Neuron (in vitro differentiated cells): ENCODE data around the gene CNTN4.
"Not testable (repeated sequence)": the region's sequence is repeated elsewhere in the genome, so short reads cannot be mapped to it uniquely, and the experiment has no call there.

ENCODE experiments used
- H2AFZ ChIP-seq: one replicate; pipeline ENCODE4 v1.6.1; 2013; ENCODE audit warnings: low read depth, mild to moderate bottlenecking, inconsistent platforms, low read length, moderate library complexity
- H3K27me3 ChIP-seq: one replicate; pipeline ENCODE4 v1.6.1; 2013; ENCODE audit warnings: low read length; ENCODE audit not compliant: insufficient read depth
- H3K36me3 ChIP-seq: one replicate; pipeline ENCODE4 v1.6.1; 2013; ENCODE audit warnings: low read length; ENCODE audit not compliant: insufficient read depth
- H3K4me1 ChIP-seq: one replicate; pipeline ENCODE4 v1.6.1; 2013; ENCODE audit warnings: low read length; ENCODE audit not compliant: insufficient read depth
- H3K4me3 ChIP-seq: 2 replicates; pipeline ENCODE4 v1.5.1; 2013; ENCODE audit warnings: mild to moderate bottlenecking, low read length, moderate library complexity
- H3K9me3 ChIP-seq: one replicate; pipeline ENCODE4 v1.6.1; 2013; ENCODE audit warnings: low read length

Gene CNTN4

DNA sequence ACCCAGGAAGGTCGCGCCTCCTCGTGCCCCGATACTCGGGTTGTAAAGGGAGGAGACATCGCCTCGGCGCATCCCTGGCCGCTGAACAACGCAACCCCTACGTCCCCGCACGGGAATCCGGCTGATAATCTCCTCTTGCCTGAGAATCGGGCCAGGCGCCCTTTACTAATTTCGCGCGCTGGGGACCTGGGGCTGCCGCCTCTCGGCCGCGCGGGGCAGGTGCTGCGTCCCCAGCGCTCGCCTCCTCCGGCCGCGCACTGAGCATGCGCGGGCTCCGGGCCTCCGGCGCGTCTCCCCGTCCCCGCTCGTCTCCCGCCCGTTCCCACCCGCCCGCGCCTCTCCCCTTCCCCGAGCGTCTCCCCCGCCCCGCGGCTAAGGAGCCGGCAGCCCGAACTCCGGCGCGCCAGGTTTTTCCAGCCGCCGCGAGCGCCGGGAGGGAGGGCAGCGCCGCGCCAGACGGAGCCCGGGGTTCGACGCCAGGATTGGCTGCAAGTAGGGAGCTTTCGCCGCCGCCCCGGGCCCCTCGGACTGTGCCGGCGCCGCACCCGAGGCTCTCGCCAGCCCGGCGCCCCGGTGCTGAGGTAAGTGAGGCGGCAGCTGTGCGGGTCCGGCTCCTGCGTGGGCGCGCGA lies at the start of gene CNTN4:
Gene CNTN4 (plus strand): TSS at position 469 of the 630 bp plus-strand sequence.
- H3K4me1 ChIP-seq = peaks cover 3% of the 10 kb centered on the region

DNA sequence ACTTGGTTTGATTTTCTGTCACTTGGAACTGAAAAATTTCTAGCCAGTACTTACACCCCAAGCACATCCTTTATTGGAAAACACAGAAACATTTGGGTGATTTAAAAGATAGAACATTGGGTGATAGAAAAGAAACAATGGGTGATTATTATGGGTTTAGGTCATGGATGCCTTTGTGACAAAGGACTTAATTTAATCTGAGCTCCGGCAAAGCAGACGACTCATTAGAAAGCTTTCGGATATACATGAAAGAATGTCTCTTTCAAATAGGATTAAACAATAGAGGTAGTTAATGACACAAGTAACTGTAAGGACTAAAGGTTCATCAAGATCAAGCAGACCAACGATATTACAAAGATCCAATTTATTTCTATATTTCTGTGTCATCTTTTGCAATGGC lies 37.3 kb upstream of the CNTN4 start:
- H3K27me3 ChIP-seq = no peaks in the 10 kb centered on the region
- no peak overlapping the region for H2AFZ ChIP-seq
- H3K36me3 ChIP-seq = no peaks in the 10 kb centered on the region
- no peaks in the 10 kb centered on the region for H3K9me3 ChIP-seq
- no peak overlapping the region for H3K4me3 ChIP-seq
- no peaks in the 10 kb centered on the region for H3K4me1 ChIP-seq

More for the DNA sequence above, at the start of gene CNTN4:
- no peaks in the 10 kb centered on the region for H3K9me3 ChIP-seq
- peak within 1 kb of the TSS; percentile 88 for H2AFZ ChIP-seq
- H3K36me3 ChIP-seq = no peaks in the 10 kb centered on the region
- H3K4me3 ChIP-seq = peak within 1 kb of the TSS; percentile 45
- peaks cover 60% of the 10 kb centered on the region for H3K27me3 ChIP-seq

DNA sequence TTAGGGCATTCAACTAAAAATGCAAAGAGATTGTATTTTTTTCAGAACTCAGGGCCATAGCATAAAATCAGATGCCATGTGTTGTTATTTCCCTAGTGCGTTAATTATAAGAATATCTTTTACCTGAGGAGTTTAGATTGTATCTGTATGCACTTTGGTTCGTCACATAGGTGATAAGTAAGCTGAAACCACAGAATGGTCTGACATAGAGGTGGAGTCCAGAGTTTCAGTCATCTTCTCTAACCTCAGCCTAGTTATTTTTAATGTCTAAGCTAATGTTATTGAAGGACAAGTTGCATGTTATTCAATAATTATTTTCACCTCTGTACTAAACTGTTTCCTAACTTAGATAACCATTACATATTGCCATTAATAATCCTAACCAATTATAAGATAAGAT lies 27.1 kb upstream of the CNTN4 start:
- no peak overlapping the region for H3K4me3 ChIP-seq
- H3K36me3 ChIP-seq = no peaks in the 10 kb centered on the region
- H3K9me3 ChIP-seq = no peaks in the 10 kb centered on the region
- no peaks in the 10 kb centered on the region for H3K27me3 ChIP-seq
- no peak overlapping the region for H2AFZ ChIP-seq
- H3K4me1 ChIP-seq = no peaks in the 10 kb centered on the region

DNA sequence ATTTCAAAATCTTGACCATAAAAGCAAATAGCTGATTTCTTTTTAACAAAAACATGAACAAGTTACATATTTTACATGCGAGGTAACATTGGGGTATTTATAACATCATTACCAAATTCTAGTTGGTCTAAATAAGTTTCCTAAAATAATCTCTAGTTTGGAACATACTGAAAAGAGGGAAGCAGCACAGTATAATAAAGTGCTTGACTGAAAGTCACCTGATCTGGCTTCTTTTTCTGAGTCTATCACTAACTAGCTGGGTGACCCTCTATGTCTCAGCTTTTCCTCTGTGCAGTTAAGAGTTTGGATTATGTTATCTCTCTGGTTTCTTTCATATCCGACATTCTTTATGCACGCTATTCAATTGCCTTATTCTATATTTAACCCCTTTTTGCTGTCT lies 19.8 kb upstream of the CNTN4 start:
- H3K4me1 ChIP-seq = no peaks in the 10 kb centered on the region
- no peaks in the 10 kb centered on the region for H3K9me3 ChIP-seq
- H3K4me3 ChIP-seq = no peak overlapping the region
- no peaks in the 10 kb centered on the region for H3K36me3 ChIP-seq
- H3K27me3 ChIP-seq = no peaks in the 10 kb centered on the region
- H2AFZ ChIP-seq = no peak overlapping the region

DNA sequence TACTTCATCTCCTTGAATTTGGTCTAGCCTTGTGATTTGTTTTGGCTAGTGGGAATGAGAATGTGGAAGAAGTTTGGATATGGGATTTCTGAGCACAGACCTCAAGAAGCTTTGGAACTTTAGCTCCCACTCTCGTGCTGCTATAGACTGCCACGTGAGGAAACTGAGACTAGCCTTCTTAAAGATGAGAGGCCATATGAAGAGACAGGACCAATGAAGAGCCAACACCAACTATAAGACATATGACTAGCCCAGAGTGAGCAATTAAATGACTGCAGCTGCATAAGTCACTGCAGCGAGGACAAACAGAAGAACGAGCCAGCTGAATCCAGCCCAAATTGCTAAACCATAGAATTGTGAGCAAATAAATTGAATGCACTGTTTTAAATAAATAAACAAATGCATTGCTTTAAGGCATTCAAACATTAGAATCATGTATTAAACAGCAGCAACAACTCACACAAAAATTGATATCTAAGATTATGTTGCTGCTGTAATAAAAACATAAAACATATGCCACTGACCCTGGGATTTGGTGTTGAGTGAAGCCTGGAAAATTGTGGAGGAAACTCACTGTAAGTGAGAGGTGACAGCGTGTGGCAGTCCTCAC lies 15.7 kb upstream of the CNTN4 start:
- H2AFZ ChIP-seq = no peak overlapping the region
- H3K36me3 ChIP-seq = no peaks in the 10 kb centered on the region
- H3K4me1 ChIP-seq = no peaks in the 10 kb centered on the region
- no peaks in the 10 kb centered on the region for H3K27me3 ChIP-seq
- H3K4me3 ChIP-seq = no peak overlapping the region
- H3K9me3 ChIP-seq = no peaks in the 10 kb centered on the region

DNA sequence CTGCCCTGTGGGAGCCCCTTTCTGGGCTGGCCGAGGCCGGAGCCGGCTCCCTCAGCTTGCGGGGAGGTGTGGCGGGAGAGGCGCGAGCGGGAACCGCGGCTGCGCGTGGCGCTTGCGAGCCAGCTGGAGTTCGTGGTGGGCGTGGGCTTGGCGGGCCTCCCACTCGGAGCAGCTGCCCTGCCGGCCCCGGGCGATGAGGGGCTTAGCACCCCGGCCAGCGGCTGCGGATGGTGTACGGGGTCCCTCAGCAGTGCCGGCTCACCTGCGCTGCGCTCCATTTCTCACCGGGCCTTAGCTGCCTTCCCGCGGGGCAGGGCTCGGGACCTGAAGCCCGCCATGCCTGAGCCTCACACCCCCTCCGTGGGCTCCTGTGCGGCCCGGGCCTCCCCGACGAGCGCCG lies 15.1 kb upstream of the CNTN4 start:
- not testable (repeated sequence) for H3K27me3 ChIP-seq, H2AFZ ChIP-seq, H3K36me3 ChIP-seq, H3K4me3 ChIP-seq, H3K4me1 ChIP-seq, H3K9me3 ChIP-seq

DNA sequence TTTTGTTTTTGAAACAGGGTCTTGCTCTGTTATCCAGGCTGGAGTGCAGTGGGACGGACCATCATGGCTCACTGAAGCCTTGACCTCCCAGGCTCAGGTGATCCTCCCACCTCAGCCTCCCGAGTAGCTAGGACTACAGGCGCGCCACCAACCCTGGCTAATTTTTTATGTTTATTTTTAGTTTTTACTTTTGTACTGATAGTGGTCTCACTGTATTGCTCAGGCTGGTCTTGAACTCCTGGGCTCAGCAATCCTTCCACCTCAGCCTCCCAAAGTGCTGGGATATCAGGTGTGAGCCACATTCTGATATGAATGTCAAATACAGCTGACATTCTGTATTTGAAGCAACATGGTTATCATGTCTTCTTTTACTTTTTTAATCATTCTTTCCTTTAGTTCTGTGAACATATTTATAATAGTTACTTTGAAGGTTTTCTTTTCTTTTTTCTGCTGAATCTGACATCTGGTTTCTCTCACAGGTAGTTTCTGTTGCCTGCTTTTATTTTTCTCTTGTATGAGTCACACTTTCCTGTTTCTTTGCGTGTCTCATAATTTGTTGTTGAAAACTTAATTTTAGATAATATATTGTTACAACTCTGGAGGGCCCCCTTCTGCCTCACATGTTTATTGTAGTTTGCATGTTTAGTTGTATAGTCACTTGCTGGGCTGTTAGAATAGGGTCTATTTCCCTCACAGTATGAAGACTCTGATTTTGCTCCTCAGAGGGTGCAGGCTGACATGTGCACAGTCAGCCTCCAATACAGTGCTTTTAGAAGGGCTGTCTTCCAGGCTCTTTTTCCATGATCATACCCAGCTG lies 8.4 kb upstream of the CNTN4 start:
- H3K9me3 ChIP-seq = no peaks in the 10 kb centered on the region
- H3K36me3 ChIP-seq = no peaks in the 10 kb centered on the region
- H3K27me3 ChIP-seq = peaks cover 5% of the 10 kb centered on the region
- no peak overlapping the region for H3K4me3 ChIP-seq
- H2AFZ ChIP-seq = no peak overlapping the region
- no peaks in the 10 kb centered on the region for H3K4me1 ChIP-seq

DNA sequence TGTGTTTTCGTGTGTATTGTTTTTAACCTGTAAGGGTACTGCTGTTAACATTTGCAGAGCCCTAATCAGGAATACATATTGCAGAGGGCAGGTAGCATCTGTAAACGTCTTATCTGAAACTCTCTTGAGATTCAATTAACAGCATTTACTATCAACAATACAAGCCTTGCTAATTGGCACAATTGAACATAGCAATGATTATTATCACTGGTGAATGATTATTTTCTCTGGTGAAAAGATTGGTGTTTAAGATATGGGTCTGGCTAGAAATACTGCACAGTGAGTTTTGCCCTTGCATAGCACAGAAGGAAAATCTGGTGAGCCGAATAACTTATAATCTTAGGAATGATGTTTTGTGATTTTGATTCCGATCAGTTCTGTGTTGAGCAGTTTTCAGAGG lies 5.9 kb upstream of the CNTN4 start:
- Histone ChIP-seq H3K36me3 (no peaks in the 10 kb centered on the region), H2AFZ (no peak overlapping the region), H3K27me3 (peaks cover 26% of the 10 kb centered on the region), H3K4me3 (no peak overlapping the region), H3K4me1 (no peaks in the 10 kb centered on the region), H3K9me3 (no peaks in the 10 kb centered on the region)

DNA sequence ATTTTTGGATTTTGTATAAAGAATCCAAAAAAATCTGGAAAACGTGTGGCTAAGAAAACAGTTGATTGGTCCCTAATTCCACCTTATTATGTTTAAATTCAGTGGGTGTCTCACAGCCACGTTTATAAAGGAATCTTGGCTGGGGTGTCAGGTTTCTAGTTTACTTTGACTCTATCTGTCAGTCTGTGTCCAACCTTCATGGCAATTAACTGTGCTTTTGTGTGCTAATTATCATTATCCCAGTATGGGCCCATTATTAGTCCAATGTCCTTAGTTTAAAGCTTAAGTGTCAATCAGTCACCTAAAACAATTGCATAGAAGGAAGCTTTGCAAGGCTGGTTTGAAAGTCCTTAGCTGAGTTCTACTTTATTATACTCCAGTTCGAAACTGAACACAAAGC lies 3.7 kb upstream of the CNTN4 start:
- Histone ChIP-seq H3K4me3 (no peak overlapping the region), H3K27me3 (peaks cover 40% of the 10 kb centered on the region), H3K4me1 (peaks cover 3% of the 10 kb centered on the region), H3K9me3 (no peaks in the 10 kb centered on the region), H2AFZ (no peak overlapping the region), H3K36me3 (no peaks in the 10 kb centered on the region)

DNA sequence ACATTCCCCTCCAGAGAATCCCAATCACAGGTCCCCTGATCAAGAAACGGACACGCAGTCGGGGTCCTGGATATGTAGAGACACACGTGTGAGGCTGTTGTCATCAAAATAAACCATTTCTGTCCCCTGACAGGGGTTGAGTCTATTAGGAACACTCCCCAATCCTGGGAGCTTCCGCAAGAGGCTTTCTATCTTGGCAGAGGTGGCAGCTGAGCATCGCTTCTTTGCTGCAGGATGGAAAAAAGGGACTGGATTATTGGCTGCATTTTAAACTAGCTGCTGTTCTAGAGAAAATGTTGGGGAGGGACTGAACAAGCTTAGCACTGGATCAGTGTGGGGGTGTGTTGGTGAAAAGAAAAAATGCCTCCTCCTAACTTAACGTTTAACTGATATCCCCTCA lies 2.5 kb upstream of the CNTN4 start:
- Histone ChIP-seq H2AFZ (no peak overlapping the region), H3K36me3 (no peaks in the 10 kb centered on the region), H3K27me3 (peaks cover 52% of the 10 kb centered on the region)

DNA sequence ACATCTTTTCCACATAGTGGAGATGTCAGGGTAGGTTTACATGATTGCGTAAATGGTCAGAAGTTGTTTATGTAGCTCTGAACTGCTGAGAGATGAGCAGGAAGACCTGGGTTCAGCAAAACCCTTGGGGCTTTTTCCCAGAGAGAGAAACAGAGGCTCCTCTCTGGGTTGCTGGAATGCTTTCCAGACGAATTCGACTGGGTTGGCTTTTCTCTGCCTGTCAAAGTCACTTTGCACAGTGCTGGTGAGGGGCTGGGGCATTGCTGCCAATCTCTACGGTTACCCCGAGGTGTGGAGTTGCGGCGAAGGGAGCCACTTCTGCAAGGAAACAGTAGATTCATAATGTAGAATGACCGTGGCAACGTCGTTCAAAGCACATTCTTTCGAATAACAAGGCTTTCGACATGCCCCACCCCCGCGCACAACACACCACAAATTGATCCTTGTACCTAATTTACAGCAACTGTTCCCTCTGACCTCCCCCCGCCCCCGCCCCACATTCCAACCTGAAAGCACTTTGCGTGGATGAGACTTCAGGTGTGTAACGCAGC lies 950 bp upstream of the CNTN4 start:
- Histone ChIP-seq H3K9me3 (no peaks in the 10 kb centered on the region), H3K27me3 (peaks cover 60% of the 10 kb centered on the region), H3K4me3 (peak overlapping the region; percentile 45), H3K4me1 (peaks cover 3% of the 10 kb centered on the region), H3K36me3 (no peaks in the 10 kb centered on the region), H2AFZ (peak overlapping the region; percentile 67)

More for the DNA sequence above, 2.5 kb upstream of the CNTN4 start:
- H3K4me1 ChIP-seq = peaks cover 3% of the 10 kb centered on the region
- H3K4me3 ChIP-seq = no peak overlapping the region
- no peaks in the 10 kb centered on the region for H3K9me3 ChIP-seq

DNA sequence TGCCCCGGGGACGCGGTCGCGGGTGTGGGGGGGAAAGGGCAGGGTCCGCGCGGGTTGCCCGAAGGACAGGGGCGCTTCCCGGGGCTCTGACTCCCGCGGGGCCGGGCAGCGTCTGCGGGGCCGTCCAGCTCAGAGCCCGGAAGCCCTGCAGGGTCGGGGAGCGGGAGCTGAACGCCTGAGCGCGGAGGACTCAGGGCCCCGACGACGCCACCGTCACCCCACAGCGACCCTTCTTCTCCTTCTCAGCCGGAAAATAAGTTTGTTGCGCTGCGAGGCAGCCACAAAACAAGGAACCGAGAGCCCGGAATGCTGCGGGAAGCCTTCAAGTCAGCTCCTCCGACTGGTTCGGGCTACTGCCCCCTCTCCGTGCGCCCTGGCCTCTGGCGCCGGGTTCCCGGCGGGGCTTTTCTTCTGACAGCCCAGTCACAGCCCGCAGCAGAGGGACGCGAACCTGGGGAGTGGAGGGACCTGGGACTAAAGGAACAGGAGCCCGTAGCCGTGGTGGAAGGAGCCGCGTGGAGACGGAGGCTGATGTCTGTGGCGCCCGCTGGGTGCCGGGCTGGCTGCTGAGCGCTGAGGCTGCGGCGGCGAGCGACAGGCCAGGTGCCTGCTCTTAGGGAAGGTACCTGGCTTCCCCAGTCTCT lies 484 bp downstream of the CNTN4 start:
- H3K4me3 ChIP-seq = peak overlapping the region; percentile 33
- H3K36me3 ChIP-seq = no peaks in the 10 kb centered on the region
- H3K9me3 ChIP-seq = no peaks in the 10 kb centered on the region
- peak overlapping the region; percentile 88 for H2AFZ ChIP-seq
- peaks cover 3% of the 10 kb centered on the region for H3K4me1 ChIP-seq
- peaks cover 60% of the 10 kb centered on the region for H3K27me3 ChIP-seq

DNA sequence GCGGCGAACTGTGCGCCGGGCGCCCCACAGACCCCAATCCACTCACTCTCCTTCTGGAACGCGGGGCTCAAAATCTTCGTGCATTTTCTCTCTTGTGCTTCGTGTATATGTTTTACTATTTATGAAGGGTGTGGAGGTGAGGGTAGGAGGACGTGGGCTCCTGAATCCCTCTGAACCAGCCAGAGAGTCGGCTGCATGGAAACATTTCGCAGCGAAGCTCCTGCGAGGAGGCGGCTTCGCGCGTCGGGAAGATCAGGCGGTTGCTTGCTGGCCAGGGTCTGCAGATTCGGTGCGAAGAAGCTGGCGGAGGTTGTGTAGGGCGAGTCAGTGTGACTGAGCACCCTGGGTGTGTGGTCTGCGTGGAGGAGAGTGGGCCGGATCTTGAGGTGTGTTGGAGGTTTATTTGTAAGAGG lies 1.1 kb downstream of the CNTN4 start:
- peaks cover 57% of the 10 kb centered on the region for H3K27me3 ChIP-seq
- no peak overlapping the region for H3K4me3 ChIP-seq
- peak overlapping the region; percentile 88 for H2AFZ ChIP-seq
- peaks cover 3% of the 10 kb centered on the region for H3K4me1 ChIP-seq
- H3K9me3 ChIP-seq = no peaks in the 10 kb centered on the region
- H3K36me3 ChIP-seq = no peaks in the 10 kb centered on the region
